GM23338 (cell line): Measurements from ENCODE around the gene CDK10. TPM values are rescaled to one million over a fixed set of nuclear protein-coding genes. Genes with fewer than 3 reads are reported as not detected.
"Not testable (repeated sequence)": the region's sequence is repeated elsewhere in the genome, so short reads cannot be mapped to it uniquely, and the experiment has no call there.

Experiments
- ATAC-seq: fragments of 200-7000 bp; cut with Tn5 transposase; 3 replicates; pipeline ENCODE4 v1.9.1; 2020
- DNase-seq: peaks from one replicate; pipeline ENCODE4 v3.0.0-alpha.2; 2015; ENCODE audit warnings: low spot score
- H2AFZ ChIP-seq: fragments of 200-600 bp; sonication (generic); 2 replicates; pipeline ENCODE4 v1.8.0; 2016; ENCODE audit warnings: antibody characterized with exemption, mild to moderate bottlenecking, moderate library complexity
- H3F3A ChIP-seq: fragments of 200-600 bp; sonication (generic); replicated peaks from 2 replicates; pipeline ENCODE4 v1.8.0; 2017; ENCODE audit warnings: antibody characterized with exemption, mixed run types, low read depth
- H3K27ac ChIP-seq: fragments of 200-600 bp; sonication (generic); 2 replicates; pipeline ENCODE4 v1.6.1; 2016; ENCODE audit warnings: low read depth
- H3K27me3 ChIP-seq: fragments of 200-600 bp; sonication (generic); 2 replicates; pipeline ENCODE4 v1.8.0; 2016; ENCODE audit warnings: mild to moderate bottlenecking, mixed run types, moderate library complexity; ENCODE audit not compliant: insufficient read depth
- H3K36me3 ChIP-seq: fragments of 200-600 bp; sonication (generic); 2 replicates; pipeline ENCODE4 v1.8.0; 2016; ENCODE audit warnings: mild to moderate bottlenecking; ENCODE audit not compliant: insufficient read depth
- H3K4me1 ChIP-seq: fragments of 200-600 bp; sonication (generic); 2 replicates; pipeline ENCODE4 v1.8.0; 2016; ENCODE audit warnings: mild to moderate bottlenecking, moderate library complexity; ENCODE audit not compliant: insufficient read depth
- H3K4me2 ChIP-seq: fragments of 200-600 bp; sonication (generic); 2 replicates; pipeline ENCODE4 v1.7.1; 2017; ENCODE audit warnings: mixed run types
- H3K4me3 ChIP-seq: fragments of 200-600 bp; sonication (generic); 2 replicates; pipeline ENCODE4 v1.6.1; 2016; ENCODE audit warnings: mixed run types
- H3K79me2 ChIP-seq: fragments of 200-600 bp; sonication (generic); replicated peaks from 2 replicates; pipeline ENCODE4 v1.8.0; 2017; ENCODE audit warnings: mild to moderate bottlenecking; ENCODE audit not compliant: insufficient read depth
- H3K9me2 ChIP-seq: fragments of 200-600 bp; sonication (generic); 2 replicates; pipeline ENCODE4 v1.8.0; 2017; ENCODE audit not compliant: insufficient read depth
- H4K20me1 ChIP-seq: fragments of 200-600 bp; sonication (generic); replicated peaks from 2 replicates; pipeline ENCODE4 v1.8.0; 2017; ENCODE audit warnings: mild to moderate bottlenecking; ENCODE audit not compliant: insufficient read depth
- H3K27ac Mint-ChIP-seq: 2 replicates; pipeline ENCODE4 v1.8.0; 2020; ENCODE audit warnings: inconsistent platforms, mild to moderate bottlenecking, moderate library complexity, mixed read lengths
- H3K27me3 Mint-ChIP-seq: 3 replicates; pipeline ENCODE4 v1.8.0; 2022; ENCODE audit warnings: low read depth, mild to moderate bottlenecking, moderate library complexity, mixed read lengths, inconsistent platforms; ENCODE audit not compliant: insufficient read depth, poor library complexity
- H3K36me3 Mint-ChIP-seq: 3 replicates; pipeline ENCODE4 v1.8.0; 2021; ENCODE audit warnings: low read depth, mild to moderate bottlenecking, inconsistent platforms, moderate library complexity, mixed read lengths
- H3K4me1 Mint-ChIP-seq: 3 replicates; pipeline ENCODE4 v1.8.0; 2020; ENCODE audit warnings: mild to moderate bottlenecking, inconsistent platforms, mixed read lengths
- H3K4me3 Mint-ChIP-seq: 3 replicates; pipeline ENCODE4 v1.8.0; 2021; ENCODE audit warnings: moderate library complexity, mild to moderate bottlenecking, inconsistent platforms, mixed read lengths
- H3K9me3 Mint-ChIP-seq: 3 replicates; pipeline ENCODE4 v1.8.0; 2020; ENCODE audit warnings: moderate library complexity, mild to moderate bottlenecking, inconsistent platforms, mixed read lengths
- CTCF ChIP-seq, 2 experiments: fragments of 200-600 bp in 1 of 2; sonication (generic) in 1 of 2; conservative IDR thresholded peaks; 2 replicates each; pipeline versions ENCODE4 v1.5.1 to v1.6.1; 2016 to 2017; ENCODE audit warnings: antibody characterized with exemption in 2 of 2, low read depth in 2 of 2, mild to moderate bottlenecking in 2 of 2, moderate library complexity in 1 of 2
- EZH2 ChIP-seq: fragments of 200-600 bp; sonication (generic); IDR thresholded peaks from one replicate; pipeline ENCODE4 v1.8.0; 2017; ENCODE audit warnings: antibody characterized with exemption, mild to moderate bottlenecking, low read depth; ENCODE audit not compliant: unreplicated experiment
- POLR2AphosphoS5 ChIP-seq: IDR thresholded peaks from 2 replicates; pipeline ENCODE4 v1.6.1; 2016; ENCODE audit warnings: antibody characterized with exemption, low read depth
- REST ChIP-seq: IDR thresholded peaks from one replicate; pipeline ENCODE4 v1.6.1; 2018; ENCODE audit warnings: antibody characterized with exemption; ENCODE audit not compliant: unreplicated experiment
- STAT1 ChIP-seq: IDR thresholded peaks from one replicate; pipeline ENCODE4 v1.6.1; 2016; ENCODE audit warnings: antibody characterized with exemption; ENCODE audit not compliant: unreplicated experiment
- ZNF114 ChIP-seq: fragments of 250-450 bp; sonication (Bioruptor Pico); IDR thresholded peaks from 2 replicates; pipeline ENCODE4 v1.5.0; 2020; ENCODE audit warnings: mild to moderate bottlenecking, moderate library complexity
- polyA plus RNA-seq: library from polyadenylated mRNA; unstranded; fragments of >200 nt; fragmentation: Nextera tagmentation; extraction: Ambion mirVana; gene quantifications from 2 replicates; pipeline ENCODE4 v1.2.1, GENCODE V29; 2016
- total RNA-seq: library from RNA; depleted of rRNA; stranded (reverse); fragments of >200 nt; shearing (Covaris generic); gene quantifications from 2 replicates; pipeline ENCODE4 v1.2.3, GENCODE V29; 2014

Gene CDK10
- total and polyA plus RNA-seq, 2 experiments from 2014 or later = 64.6 to 88.0 TPM

DNA sequence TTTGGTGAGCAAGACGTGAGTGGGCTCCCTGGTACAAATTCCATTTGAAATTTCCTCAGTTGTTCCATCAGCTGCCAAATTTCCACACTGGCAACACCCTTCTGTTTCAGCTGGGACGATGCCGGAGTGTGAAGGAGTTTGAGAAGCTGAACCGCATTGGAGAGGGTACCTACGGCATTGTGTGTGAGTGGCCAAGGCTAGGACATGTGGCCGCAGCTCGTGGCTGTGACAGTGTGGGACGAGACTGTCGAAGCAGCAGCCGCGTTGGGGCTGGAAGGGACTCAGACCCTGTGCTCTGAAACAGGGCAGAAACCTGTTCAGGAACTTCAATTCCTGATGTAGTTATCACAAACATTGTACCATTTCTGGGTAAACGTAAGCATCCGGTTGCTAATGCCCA is 2.7 kb downstream of the CDK10 start:
- Mint-ChIP-seq H3K27me3 (peaks cover 18% of the 10 kb centered on the region), H3K9me3 (peaks cover 22% of the 10 kb centered on the region), H3K4me1 (peaks cover 7% of the 10 kb centered on the region; the same call in 2 of the 3 replicates), H3K27ac (no peak overlapping the region), H3K4me3 (no peak overlapping the region), H3K36me3 (peaks cover 69% of the 10 kb centered on the region)
- peaks cover 12% of the 10 kb centered on the region for H3K79me2 ChIP-seq
- H3K4me3 ChIP-seq = no peak overlapping the region
- 0 out of 2 replicates have a peak, but pooled peaks cover 2% of the 10 kb centered on the region for H3K36me3 ChIP-seq
- H3F3A ChIP-seq = 0 out of 2 replicates have a peak, but pooled peaks cover 12% of the 10 kb centered on the region
- no peak for TF ChIP-seq EZH2
- no peak for TF ChIP-seq ZNF114
- H4K20me1 ChIP-seq = peaks cover 4% of the 10 kb centered on the region; the same call in 1 of the 2 replicates
- H3K9me2 ChIP-seq = no peaks in the 10 kb centered on the region
- no peak for ATAC-seq
- no peak overlapping the region for H2AFZ ChIP-seq
- 0 out of 2 replicates have a peak, but pooled peaks cover 8% of the 10 kb centered on the region for H3K4me1 ChIP-seq
- no peak overlapping the region for H3K4me2 ChIP-seq
- no peak for DNase-seq
- no peak overlapping the region for H3K27ac ChIP-seq
- H3K27me3 ChIP-seq = no peaks in the 10 kb centered on the region

DNA sequence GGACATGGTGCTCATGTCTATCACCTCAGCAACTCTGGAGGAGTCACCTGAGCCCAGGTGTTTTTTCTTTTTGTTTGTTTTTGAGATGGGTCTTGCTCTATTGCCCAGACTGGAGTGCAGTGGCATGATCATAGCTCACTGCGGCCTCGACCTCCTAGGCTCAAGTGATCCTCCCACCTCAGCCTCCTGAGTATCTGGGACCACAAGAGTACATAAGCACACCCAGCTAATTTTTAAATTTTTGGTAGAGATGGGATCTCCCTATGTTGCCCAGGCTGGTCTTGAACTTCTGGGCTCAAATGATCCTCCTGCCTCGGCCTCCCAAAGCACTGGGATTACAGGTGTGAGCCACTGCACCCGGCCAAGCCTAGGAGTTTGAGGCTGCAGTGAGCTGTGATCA is 3.1 kb downstream of the CDK10 start:
- peaks cover 64% of the 10 kb centered on the region for H3K36me3 Mint-ChIP-seq
- not testable (repeated sequence) for H3K4me1 ChIP-seq, H2AFZ ChIP-seq, H3K36me3 ChIP-seq, H3K4me3 Mint-ChIP-seq, H4K20me1 ChIP-seq, H3K4me3 ChIP-seq, DNase-seq, H3K9me2 ChIP-seq, H3K4me1 Mint-ChIP-seq, H3K27ac ChIP-seq, H3K27me3 ChIP-seq, H3K4me2 ChIP-seq, ATAC-seq, H3K27ac Mint-ChIP-seq
- Histone ChIP-seq H3F3A (0 out of 2 replicates have a peak, but pooled peaks cover 12% of the 10 kb centered on the region), H3K79me2 (peaks cover 12% of the 10 kb centered on the region)
- H3K27me3 Mint-ChIP-seq = peaks cover 18% of the 10 kb centered on the region
- peaks cover 17% of the 10 kb centered on the region for H3K9me3 Mint-ChIP-seq

DNA sequence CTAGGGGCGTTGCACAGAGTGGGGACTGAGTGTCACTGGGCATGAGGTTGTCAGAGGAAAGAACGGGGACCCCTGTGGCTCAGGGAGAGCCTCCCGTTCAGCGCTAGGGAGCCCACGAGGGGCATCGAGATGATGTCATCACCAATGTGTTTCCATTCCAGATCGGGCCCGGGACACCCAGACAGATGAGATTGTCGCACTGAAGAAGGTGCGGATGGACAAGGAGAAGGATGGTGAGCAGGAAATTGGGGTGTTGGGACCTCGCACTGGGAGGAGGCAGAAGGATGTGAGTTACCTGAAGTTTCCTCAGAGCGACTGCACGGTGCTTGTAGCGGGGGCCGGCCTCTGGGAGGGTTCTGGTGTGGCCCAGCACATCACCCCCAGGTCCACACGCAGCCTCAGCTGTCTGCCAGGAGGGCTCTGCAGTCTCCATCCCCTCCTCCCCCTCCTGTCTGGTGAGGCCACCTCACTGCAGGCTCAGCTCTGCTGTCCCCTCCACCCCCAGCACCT is 4.0 kb downstream of the CDK10 start:
- 0 out of 2 replicates have a peak, but pooled peaks cover 2% of the 10 kb centered on the region for H3K36me3 ChIP-seq
- H3K27me3 ChIP-seq = no peaks in the 10 kb centered on the region
- H2AFZ ChIP-seq = no peak overlapping the region
- H3K4me1 Mint-ChIP-seq = peaks cover 7% of the 10 kb centered on the region; the same call in 2 of the 3 replicates
- no peak overlapping the region for H3K4me3 Mint-ChIP-seq
- DNase-seq (no peak), ATAC-seq (no peak)
- H3K4me1 ChIP-seq = 0 out of 2 replicates have a peak, but pooled peaks cover 8% of the 10 kb centered on the region
- 0 out of 2 replicates have a peak, but pooled peaks cover 12% of the 10 kb centered on the region for H3F3A ChIP-seq
- no peak overlapping the region for H3K27ac Mint-ChIP-seq
- H3K4me3 ChIP-seq = no peak overlapping the region
- H3K9me2 ChIP-seq = no peaks in the 10 kb centered on the region
- H3K9me3 Mint-ChIP-seq = peaks cover 9% of the 10 kb centered on the region
- peaks cover 60% of the 10 kb centered on the region for H3K36me3 Mint-ChIP-seq
- peaks cover 12% of the 10 kb centered on the region for H3K79me2 ChIP-seq
- peaks cover 4% of the 10 kb centered on the region; the same call in 1 of the 2 replicates for H4K20me1 ChIP-seq
- H3K27me3 Mint-ChIP-seq = peaks cover 22% of the 10 kb centered on the region
- H3K4me2 ChIP-seq = no peak overlapping the region
- H3K27ac ChIP-seq = no peak overlapping the region
- TF ChIP-seq EZH2 (no peak), STAT1 (no peak), REST (no peak), CTCF (conservative IDR thresholded peaks at IDR 0.05; ENCODE audit: low read depth in 2 of 2) (no peak), POLR2AphosphoS5 (no peak)
